HG03064 (cell line): Measurements from ENCODE around the gene TRIM36.

Experiments
- ATAC-seq: cut with Tn5 transposase; IDR thresholded peaks from one replicate; pipeline ENCODE4 v1.9.1; 2021; ENCODE audit warnings: low read depth; ENCODE audit not compliant: unreplicated experiment

Gene TRIM36, protein sequence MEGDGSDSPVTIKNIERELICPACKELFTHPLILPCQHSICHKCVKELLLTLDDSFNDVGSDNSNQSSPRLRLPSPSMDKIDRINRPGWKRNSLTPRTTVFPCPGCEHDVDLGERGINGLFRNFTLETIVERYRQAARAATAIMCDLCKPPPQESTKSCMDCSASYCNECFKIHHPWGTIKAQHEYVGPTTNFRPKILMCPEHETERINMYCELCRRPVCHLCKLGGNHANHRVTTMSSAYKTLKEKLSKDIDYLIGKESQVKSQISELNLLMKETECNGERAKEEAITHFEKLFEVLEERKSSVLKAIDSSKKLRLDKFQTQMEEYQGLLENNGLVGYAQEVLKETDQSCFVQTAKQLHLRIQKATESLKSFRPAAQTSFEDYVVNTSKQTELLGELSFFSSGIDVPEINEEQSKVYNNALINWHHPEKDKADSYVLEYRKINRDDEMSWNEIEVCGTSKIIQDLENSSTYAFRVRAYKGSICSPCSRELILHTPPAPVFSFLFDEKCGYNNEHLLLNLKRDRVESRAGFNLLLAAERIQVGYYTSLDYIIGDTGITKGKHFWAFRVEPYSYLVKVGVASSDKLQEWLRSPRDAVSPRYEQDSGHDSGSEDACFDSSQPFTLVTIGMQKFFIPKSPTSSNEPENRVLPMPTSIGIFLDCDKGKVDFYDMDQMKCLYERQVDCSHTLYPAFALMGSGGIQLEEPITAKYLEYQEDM

DNA sequence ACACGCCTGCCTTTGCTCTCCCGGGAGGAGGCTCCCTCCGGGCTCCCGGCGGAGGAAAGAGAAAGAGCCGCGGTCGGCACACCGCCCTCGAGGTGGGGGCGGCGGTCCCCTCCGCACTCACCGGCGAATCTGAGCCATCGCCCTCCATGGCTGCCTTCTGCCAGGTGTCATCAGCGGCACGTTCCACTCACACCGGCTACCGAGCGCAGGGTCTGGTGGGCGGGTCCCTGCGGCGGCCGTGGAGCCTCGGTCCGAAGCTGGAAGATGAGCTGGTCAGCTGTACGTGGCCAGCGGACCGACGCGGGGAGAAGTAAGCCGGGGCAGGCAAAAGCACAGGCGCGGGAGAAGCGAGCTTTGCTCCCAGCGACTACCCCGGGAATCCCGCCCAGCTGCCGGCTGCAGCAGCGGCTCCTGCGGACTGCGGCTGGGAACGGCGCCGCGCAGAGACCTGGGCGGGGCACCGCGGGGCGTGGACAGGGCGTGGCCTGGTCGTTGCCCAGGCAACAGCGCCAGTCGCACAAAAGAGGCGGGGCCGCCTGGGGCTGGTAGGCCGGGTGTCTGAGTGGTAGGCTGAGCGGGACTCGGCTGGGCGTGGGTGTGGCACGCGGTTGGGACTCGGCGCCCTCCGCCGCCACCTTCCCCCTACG lies at the start of gene TRIM36:
TRIM36 (minus strand) TSS at position 422 of the 647 bp plus-strand sequence; CDS start at position 148, 274 bp downstream.
- ATAC-seq = peak; percentile 99

DNA sequence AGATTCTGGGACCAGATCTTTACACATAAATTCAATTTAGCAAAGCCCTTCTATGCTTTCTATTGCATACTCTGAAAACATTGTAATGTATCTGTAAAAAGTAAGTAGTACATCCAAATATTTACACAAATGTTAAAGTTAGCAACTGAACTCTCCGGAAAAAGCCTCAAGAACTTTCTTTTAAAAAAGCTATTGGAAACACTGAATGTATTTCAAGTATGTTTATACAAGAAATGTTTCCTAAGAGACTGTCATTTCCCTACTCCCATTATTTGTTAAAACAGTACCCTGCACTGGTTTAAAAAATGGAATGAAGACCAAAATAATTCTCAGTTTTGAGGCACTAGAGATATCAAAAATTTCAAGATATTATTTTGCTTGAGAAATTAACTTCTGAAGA lies 44.8 kb upstream of the TRIM36 start:
- no peak for ATAC-seq

DNA sequence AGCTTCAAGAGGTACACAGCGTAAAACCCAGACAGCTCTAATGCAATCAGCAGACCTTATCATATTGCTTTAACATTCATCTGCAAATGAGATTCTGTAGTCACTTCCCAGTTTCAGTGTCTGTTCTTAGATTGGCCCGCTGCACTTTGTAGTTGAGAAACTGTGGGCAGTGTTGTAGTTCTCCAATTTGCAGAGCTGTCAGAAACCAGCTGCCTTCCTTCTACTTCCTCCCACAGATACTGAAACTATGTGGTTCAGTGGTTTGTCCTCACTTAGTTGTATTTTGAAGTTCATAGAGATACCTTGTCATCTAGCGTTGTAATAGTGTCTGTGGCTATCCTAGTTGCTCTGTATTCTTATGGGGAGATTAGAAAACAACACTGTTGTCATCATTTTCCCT lies 39.6 kb upstream of the TRIM36 start:
- peak; percentile 100 for ATAC-seq

DNA sequence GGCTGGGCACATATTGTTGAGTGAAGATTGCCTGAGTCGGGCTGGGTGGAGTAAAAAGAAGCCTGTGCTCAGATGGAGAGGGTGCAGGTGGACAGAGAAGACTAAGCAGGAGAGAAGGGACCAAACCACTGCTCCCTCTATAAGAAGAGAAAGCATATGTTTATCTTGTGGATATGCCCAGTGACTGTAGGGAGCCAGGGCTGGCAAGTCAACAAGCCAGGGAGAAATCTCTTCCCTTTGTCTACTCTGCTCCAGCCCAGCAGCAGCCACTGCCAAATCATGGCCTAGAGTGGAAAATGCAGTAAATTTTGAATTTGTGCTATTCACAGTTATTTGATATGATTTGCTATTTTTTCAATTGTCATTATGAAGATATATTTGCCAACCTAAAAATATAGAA lies 33.2 kb upstream of the TRIM36 start:
- no peak for ATAC-seq

DNA sequence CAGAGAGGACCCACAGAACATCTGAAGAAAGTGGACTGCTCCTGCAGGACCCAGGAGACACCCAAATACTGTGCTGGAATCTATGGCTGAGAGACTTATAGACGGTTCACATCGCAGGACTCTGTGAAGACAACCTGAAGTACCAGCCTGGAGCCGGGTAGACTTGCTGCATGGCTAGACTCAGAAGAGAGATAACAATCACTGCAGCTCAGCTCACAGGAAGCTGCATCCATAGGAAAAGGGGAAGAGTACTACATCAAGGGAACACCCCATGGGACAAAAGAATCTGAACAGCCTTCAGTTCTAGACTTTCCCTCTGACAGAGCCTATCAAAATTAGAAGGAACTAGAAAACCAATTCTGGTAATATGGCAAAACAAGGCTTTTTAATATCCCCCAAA lies 26.5 kb upstream of the TRIM36 start:
- no peak for ATAC-seq

DNA sequence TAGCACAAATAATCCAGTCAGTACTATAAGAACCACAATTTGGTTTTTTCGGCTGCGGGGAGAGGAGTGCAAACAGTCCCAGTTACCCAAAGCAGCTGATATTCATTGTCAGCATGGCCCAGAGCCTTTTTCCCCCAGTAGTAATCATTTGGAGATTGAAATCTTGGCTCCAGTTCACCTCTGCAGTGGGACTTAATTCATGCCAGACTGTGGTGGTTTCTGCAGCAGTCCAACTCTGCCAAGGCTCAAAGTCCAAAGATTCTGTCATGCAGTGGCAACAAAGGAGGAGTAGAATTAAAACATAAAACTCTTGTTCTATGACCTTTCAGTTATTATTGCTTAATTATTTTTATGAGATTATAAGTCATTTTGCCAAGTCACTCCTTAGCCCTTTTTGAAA lies 25.0 kb upstream of the TRIM36 start:
- no peak for ATAC-seq

DNA sequence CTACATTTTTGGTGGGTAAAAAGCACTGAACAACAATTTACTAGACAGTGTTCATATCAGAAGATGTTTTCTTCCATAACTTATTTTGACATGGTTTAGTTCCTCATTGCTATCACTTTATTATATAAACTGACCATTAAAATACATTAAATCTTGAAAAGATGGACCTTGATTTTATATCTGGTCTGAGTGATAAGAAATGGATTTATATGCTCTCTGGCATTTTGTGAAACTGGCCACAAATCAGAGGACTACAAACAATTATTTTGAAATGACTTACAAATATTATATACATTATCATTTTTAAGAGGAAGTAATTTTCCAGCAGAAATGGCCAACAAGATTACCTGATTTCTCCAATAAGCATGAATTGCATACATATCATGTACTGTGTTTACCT lies 23.6 kb upstream of the TRIM36 start:
- ATAC-seq = no peak

DNA sequence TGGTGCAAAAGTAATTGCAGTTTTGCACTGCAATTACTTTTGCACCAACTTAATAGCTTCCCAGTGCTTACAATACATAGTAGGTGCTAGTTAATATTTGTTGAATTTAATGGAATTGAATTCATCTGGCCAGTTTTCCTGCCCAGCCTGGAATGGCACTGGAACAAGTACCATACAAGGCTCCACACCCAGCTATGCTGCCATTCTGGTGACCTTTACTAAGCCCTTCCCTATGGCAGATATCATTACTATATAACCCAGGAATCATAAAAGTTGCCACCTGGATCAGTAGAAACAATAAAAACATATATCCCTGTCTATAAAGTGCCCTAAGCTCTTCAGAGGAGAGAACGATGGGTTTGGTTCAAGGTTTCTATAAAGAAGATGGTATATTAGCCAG lies 22.4 kb upstream of the TRIM36 start:
- no peak for ATAC-seq

DNA sequence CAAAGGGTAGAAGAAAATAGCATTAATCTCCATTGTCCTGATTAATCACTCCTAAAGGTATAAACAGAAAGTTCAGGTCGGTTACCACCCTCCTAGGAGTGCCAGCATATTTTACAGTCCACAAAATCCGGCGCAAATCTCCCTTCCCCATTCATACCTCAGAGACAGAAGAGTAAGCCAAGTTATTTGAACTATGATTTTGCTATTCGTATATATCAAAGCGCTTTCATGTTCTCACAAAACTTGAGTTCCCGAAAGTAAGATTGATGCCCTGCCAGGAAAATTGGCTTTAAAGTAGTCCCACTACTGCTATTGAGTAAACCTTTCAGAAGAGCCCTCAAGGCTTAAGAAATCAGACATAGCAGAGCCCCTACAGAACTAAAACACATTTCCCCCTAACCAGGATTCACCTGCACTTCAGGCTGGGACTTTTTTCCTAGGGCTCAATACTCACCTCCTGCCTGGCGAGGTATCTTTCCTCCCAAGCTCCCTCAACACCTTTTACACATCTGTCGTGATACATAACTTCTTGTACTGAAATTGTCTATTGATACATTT lies 21.8 kb upstream of the TRIM36 start:
- ATAC-seq = no peak

DNA sequence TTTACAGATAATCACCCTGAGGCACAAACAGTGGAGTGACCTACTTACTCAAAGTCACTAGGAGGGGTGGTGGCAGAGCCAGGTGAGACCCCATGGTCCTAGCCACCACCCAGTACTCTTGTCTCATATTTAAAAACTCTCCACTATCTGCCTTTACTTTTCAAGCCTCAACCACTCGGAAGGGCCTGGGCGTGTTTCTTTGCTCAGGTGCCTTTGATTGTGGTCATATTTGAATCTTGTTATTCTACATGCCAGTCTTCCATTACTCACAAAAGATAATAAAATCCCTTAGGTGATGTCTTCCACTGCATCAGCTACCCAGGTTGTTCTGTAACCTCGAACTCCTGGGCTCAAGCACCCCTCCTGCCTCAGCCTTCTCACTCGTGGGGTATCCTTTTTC lies 20.7 kb upstream of the TRIM36 start:
- no peak for ATAC-seq

DNA sequence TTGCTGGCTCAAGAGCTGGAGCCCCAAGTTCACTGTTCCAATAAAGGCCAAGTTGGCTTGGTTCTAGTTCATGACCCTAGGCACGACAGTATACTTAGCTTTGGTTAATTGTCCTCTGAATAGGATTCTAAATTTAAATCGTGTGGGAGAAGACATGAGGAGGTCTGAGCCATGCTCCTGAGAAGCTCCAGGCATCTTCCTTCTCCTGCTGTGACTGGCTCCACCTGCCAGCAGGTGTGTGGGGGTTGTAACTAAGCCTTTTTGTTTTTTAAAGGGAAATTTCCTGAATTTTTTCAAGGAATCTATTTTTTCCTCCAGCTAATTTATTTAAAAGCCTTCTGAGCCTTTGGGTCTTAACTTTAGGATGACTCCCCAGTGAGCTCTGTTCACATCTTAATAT lies 20.2 kb upstream of the TRIM36 start:
- ATAC-seq = no peak

DNA sequence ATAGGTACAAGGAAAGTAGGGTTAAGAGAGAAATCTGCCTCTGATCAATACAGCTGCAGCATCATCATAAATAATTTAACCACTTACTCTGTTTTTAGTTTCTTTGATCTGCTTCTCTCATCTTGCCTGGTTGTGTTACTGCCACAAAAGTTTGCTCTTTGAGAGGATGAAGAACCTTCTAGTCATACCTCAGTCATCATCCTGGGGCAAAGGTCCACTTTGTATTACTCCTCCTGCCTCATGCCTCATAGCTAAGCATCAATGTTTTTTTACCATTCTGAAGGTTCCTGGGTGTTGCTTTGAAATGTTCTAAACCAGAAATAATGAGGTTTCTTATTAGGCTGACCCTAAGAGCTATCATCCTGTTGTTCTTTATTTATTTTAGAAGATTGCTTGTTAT lies 17.1 kb upstream of the TRIM36 start:
- ATAC-seq = no peak

DNA sequence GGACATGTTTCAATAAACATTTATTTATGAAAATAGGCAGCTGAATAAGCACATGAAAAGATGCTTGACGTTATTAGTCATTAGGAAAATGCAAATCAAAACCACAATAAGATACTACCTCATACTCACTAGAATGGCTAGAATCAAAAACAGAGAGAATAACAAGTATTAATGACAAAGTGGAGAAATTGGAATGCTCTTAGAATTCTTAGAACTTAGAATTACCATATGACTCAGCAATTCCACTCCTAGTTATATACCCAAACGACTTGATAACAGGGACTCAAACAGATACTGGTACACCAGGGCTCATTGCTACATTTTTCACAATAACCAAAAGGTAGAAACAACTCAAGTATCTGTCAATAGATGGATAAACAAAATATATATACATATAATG lies 15.1 kb upstream of the TRIM36 start:
- no peak for ATAC-seq

DNA sequence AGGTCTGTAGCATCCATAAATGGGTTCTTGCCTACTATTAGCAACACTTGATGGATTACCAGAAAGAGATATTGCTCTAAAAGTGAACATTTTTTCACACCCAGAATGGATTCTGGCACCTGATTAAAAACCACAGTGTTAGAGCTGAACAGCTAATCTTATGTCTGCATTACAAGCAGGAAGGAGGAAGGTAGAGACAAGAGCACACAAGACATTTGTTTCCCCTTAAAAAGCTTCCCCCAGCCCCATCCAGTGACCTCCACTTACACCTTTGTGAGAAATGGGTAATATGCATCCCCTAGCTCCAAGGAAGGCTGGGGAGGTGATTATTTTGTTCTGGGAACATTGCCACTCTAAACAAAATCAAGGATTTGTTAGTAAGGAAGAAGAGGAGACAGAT lies 12.0 kb upstream of the TRIM36 start:
- no peak for ATAC-seq

DNA sequence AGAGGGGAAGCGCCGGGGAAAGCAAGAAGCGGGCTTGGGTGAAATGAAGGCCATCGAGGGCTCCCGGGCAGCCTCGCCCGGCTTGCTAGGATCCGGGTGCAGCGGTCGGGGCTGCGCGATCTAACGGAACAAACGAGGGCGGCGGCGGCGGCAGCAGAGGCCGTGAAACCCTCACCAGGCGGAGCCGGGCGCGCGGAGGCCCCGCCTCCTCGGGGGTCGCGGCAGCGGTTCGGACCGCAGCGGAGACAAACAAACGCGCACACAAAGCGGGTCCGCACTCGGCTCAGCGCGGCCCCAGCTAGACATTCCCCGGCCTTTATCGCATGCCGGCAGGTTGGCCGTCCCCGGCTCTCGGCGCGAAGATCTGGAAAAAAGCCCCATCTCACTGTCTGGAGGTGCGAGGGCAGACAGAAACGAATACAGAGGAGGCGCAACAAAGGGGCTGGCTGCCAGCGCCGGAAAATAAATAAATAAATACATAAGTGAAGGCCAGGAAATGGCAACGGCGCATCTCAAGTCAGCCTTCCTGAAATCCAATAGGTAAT lies 10.5 kb upstream of the TRIM36 start:
- ATAC-seq = no peak

DNA sequence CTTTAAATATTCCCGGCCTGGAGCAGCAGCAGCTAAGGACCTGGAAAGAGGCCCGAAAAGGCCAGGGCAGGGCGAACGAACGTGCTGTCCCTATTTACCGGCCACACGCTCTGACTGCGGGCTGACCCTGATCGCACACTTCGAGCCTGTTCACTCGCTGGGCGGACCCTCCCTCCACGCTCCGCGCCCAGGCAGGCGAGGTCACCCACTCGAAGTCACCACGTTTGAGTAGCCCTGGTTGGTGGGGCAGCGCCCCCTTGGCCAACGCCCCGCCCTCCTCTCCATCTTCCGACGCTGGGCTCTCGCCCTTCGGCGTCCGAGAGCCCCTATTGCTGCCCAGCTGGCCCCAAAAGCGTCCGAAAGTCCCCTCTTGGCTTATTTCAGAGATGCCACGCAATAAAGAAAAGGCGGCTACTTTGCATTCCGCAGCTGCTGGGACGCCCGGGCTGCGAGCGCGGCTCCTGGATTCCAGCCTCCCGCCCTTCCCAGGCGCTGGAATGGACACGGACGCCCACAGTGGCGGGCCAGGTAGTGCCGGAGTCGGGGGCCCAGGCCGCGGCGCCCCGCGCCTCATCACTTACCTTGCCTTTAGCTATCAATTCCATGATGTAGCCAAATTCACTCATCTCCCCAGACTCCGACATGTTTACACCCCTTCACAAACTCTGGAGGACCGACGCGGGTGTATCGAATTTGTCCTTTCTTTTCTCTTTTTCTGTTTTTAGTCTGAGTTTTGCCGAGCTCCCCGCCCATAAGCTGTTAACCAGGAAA lies 9.9 kb upstream of the TRIM36 start:
- no peak for ATAC-seq

DNA sequence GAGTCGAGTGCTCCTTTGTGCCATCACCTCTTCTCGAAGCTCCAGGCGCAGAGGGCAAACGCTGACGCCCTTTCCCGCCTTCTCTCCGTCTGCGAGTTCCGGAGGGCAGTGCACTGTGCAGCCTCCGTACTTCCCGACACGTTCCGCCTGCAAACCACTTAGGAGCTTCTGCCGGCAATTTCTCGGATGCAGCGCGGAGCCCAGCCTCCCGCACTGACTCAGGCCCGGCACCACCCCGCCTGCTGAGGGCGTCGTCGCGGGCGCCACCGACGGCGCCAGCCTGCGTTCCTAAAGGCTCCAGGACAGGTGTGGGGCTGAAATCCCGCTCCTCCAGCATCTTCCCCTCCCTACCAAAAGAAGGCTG lies 9.3 kb upstream of the TRIM36 start:
- ATAC-seq = no peak

DNA sequence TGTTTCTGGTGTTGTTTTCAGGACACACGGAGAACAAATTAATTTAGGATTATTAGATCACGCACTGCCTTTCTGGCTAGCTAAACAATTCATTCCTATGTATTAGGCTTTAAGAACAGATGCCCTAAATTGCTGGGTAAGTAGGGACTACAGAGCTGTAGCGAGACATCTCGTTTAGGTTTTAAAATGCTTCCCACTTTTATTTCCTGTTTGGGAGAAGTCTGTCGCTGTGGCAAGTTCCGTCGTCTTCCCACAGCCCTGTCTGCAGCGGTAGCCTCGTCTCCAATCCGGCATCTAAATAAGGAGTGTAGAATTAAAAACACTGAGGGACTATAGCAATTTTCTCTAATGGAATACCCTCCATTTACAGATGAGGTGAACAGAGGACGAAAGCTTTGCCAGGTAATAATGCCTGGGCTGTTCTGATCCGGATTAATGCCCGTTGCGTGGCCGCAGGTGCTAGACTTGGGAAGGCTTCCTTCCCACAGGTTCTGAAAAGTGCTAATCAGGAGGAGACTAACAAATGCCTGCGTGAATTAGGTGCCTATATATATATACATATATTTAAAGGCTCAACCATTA lies 1.3 kb upstream of the TRIM36 start:
- no peak for ATAC-seq

DNA sequence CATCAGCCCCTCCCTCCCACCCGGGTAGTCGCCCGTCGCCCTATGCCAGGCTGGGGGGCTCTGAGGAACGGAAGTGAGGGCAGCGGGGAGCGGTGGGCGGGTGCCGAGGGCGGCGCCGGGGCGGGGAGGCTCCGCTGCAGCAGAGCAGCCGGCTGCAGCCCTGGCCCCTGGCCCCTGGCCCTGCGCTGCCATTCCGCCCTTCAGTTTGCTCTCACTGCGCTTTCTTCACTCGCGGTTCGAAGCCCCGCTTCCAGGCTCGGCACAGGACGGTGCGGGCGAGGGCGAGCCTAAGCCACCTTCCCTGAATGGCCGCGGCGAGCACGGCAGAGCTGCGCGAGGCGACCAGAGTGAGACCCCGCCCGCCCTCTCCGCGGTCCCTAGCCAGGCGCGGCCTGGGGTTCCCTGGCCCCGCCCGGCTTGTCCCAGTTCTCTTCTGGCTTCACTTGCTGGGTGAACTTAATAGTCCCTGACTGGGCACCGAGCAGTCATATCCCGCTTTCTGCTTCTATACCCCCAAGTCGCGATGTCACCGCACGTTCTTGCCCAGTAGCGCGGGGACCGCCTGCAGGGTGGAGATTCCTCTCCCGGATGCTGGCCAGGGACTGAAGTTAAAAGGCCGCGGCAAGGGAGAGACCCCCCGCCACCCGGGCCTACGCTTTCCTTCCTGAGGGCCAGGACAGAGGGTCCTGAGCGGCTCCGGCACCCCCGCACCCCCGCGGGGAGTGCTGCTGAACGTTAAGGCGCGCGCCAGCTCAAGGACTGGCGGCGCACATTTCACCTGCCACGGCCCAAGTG lies 623 bp upstream of the TRIM36 start:
- ATAC-seq = peak; percentile 50
